GM21786 (cell line): ENCODE data around the gene NDUFAF4.

Experiments used
- ATAC-seq: cut with Tn5 transposase; IDR thresholded peaks from one replicate; pipeline ENCODE4 v1.9.1; 2021; ENCODE audit not compliant: unreplicated experiment

Gene NDUFAF4

DNA sequence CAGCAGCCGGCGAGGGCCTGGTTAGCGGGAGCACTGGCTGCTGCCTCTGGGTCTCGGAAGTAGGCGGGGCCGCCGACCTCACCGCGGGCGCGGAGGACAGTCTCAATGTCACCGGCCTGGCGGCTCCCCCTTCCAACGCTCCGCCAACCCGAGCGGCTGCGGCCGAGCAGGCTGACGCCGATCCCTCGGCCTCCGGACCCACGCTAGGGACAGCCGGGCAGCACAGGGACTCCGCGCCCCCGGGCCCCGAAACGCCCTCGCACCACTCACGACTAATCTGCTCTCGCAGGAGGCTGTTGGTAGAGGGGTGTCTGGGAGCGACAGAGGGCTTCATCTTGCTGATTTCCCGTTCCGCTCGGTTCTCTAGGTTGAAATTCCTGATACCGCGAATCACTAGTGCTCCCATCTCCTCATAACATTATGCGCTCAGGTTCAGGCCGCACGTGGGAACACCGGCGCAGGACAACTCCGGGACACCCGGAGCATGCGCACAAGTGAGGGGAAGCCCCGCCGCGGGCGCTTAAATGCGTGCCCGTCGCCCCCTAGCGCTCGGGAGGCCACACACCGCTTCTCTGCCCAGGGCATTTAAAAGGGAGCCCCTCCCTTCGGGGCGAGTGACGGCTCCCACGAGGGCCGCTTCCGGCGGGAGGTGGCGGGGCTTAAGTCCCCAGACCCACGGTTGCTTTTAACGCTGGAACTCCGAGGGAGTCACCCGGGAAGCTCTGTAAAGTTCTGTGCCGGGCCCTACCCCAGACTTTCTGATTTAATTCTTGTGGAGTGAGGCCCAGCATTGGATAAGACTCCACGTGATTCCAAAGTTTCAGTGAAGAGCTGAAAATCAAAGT is at the start of gene NDUFAF4:
TSS of gene NDUFAF4 (minus strand) at position 496 of the 845 bp plus-strand sequence. CDS start at position 406, 90 bp downstream.
- ATAC-seq = peak; percentile 90

DNA sequence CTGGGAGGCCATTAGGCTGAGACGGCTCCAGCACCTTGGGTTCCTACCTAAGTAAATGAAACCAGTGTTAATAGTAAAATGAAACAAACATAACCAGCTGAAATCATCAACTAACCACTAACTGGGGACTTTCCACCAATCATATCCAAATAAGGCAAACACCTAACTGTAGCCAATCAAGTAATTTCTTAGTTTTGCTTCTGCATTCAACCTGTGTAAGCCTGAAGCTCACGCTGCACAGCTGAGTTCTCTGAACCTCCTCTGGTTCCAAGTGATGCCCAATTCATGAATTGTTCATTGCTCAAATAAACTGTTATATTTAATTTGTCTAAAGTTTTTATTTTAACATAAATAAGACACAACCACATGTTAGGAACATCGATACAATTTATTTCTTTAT is 49.4 kb upstream of the NDUFAF4 start:
- peak; percentile 96 for ATAC-seq

DNA sequence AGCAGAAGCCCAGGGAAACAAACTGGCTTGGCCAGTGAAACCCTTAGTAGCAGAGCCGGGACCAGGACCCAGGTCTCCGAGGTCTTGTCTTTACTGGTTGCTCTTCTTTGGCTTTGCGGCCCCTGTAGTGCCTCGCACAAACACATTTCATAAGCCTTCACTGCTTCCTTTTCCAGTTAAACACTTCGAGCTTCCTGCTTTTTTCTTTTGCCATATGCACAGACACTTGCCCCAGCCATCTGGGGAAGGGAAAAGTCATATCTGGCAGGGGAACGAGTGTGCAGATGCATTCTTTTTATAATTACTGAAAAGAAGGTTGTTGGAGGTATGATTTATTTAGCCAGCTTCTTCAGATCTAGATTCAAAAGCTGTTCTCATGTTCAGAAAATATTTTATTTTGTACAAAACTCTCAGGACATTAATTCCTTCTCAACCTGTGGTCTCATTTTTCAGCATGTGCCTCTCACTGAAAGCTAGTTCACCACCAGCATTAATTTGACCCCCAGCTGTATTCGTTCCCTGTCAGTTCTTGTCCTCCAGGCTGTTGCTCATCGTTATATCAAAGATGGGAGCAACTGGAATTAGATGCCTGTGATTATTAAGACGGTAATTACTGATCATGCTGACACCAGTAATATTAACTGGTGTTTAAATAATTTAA is 46.0 kb upstream of the NDUFAF4 start:
- no peak for ATAC-seq

DNA sequence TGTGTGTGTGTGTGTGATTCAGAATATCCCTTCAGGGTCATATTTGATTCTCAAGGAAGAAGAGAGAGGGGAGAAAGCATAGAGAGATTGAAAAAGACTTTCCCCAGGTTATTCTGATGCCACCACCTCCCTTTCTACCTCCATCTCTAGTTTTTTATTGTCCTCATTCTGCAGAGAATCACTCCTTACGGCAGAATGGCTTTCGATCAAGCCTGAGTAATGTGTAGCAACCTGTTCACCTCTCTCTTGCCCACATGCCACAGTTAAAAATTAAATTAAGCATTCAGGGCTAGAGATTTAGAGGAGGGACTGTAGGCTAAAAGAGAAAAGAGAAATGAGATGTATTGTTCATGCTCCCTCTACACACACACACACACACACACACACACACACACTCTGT is 45.0 kb upstream of the NDUFAF4 start:
- no peak for ATAC-seq

DNA sequence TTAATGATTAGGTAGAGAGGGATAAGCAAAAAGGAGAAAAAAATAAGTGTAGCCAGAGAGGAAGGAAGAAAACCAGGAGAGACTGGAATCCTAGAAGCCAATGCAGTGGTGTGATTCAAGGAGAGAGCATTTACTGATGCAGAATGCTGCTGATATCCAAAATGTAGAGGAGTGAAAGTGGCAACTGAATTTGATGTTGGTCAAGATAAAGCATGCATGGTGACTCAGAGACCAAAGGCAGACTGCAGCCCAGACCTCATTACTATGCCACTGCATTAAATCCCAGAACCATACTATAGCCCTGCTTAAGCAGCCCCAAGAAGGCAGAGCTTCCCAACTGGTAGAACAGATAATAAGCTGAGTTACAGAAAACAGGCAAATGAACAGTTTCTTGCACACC is 42.6 kb upstream of the NDUFAF4 start:
- no peak for ATAC-seq

DNA sequence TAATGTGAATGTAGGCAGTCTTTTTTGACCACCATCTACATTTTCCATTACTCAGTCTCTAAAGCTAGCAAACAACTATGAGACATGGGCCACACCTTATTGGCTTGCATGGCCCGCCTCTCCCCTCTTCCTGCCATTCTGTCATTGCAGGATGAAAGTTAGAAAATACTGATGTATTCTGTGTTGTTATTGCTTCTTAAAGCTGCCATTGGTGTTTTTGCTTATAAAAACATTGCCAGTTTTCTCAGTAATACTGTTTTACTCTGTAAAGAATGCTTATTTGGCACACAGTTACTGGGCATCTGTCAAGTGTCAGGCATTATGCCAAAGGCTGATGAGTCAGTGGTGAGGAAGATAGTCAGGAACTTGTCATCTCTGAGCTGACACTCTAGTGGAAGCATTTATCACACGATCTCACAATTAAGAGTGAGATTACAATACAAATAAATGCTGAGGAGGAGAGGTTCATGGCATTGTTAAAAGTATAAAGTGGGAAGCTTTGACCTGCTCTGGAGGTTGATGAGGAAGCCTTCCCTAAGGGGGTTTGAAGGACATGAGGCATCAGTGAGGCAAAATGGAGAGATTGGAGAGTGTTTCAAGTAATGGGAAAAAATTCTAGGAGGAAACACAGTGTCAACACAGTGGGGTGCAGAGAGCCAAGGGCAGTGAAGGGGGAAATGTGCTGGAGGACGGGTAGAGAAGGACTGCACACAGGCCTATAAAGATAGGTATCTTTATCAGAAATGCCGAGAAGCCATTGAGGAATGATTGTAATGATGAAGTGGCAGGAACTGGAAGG is 41.5 kb upstream of the NDUFAF4 start:
- ATAC-seq = no peak

DNA sequence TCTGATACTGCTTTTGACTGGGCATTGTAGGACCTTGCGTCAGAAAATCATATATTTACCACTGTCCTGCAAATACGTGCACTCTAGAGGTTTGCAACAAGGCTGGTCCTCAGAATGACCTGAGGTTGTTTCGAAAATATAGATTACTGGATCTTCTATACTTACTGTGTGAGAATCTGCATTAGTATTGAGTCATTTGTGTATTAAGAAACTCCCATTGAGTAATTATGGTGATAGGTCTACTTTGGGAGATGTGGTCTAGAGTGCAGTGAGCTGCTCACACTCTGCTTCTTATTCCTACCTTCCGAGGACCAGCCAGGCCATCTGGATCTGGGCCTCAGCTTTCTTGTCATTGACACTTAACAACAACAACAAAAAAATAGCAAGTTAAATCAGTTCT is 36.4 kb upstream of the NDUFAF4 start:
- ATAC-seq = no peak

DNA sequence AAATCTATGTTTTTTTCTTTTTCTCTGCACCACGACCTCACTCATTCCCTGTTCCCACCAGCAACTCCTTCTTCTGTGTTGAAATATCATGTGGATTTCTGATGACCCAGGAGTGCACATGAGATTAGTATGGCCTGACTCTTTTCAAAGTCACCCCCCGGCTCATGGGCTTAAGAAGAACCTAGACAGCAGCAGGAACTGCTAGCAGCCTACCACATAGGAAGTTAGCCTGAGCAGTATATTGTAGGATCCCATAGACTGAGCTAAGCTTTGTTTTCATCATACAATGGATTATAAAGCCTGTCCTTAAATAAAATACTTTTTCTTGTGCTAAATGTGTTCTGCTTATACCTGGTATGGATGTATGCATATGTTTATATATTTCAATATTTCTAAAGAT is 33.5 kb upstream of the NDUFAF4 start:
- ATAC-seq = no peak

DNA sequence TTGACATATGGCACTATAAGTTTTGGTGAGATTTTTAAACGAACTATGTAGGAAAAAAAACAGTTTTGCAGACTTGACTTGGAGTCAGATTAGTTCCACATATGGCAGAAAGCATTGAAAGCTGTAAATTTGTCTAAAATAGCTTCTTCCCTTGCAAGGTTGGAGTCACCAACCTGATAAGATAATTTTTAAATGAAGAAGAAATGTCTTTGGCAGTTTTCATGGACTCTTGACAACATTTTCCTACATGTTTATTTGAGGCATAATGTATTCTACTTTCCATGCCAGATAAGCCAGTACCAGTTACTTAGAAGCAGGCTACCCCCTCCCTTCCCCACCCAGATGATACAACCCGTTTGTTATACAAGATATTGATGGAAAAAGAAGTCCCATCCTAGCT is 32.0 kb upstream of the NDUFAF4 start:
- no peak for ATAC-seq

DNA sequence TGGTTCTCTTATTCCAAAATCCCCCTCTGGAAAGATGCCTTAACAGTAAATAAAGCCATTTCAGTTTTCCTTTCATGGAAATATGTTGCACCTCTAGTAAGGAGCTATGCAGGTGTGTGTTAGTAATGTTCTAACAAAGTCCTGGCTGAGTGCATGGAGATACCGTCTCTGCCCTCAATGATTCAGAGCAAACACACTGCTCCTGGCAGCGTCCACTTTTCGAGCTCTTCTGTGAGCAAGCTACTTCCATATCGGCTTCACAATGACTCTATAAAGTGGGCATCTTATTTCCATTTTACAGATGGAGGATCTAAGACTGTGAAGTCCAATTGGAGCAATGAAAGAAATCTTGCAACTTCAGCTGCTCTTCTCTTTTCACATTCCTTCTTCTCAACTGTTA is 30.0 kb upstream of the NDUFAF4 start:
- no peak for ATAC-seq

DNA sequence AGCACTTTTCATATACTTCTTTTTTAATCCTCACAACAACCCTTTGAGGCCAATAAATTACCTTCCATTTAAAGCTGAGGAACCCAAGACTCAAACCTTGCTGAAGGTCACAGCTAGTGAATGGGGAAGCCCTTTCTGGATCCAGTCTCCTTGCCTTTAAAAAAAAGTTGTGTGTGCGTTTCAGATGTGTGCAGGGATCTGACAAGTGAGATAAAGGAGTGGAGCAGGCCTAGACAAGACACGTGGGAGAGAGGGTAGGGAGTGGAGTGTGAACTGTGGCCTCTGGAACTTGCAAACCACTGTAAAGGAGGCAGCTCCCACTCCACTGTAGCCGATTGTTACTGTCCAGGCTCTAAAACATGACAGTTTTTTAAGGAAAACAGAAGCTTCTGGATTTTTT is 28.7 kb upstream of the NDUFAF4 start:
- no peak for ATAC-seq

DNA sequence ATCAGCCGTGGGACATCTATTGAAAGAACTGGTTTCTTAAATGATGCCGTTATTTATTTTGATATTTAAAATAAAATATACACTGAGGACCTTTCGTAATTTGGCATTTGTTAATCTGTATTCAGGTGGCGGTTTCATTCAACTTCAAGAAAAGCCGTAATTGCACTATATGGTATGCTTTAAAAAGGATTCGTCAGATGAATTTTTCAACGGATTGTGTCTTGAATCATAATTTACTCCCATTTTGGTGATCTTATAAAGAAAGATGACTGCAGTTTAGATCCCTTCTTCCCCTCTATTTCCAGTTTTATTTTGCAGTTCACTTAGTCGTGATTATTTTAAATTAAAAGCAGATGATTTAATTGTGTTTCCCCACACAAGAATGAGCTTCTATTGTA is 27.6 kb upstream of the NDUFAF4 start:
- ATAC-seq = no peak

DNA sequence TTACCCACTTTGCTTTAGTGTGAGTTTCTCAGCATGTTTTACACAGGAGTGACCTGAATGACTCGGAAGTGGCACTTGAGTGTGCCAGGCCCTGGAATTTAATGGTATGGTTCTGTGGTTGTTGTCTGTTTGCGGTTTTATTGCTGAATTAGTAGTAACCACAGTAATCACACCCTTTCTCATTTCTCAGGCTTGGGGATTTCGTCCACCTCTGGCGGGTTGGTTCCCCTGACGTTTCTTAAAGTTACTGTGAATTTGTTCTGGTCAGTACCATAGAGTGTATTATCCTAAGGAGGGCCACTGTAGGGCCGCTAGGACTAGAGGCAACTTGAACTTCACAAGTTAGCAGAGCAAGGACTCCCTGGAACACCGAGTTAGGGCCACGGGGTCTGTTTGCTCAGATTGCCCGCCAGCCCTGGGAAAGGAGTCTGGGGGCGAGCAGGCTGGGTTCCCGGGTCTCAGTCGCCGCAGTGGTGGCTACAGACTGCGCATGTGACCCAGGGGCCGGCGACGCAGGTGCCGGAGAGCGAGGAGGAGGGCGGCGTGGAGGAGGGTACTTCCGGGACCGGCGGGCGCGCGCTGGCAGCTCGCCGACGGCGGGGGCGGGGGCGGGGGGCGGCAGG is 26.3 kb upstream of the NDUFAF4 start:
- ATAC-seq = peak; percentile 75

DNA sequence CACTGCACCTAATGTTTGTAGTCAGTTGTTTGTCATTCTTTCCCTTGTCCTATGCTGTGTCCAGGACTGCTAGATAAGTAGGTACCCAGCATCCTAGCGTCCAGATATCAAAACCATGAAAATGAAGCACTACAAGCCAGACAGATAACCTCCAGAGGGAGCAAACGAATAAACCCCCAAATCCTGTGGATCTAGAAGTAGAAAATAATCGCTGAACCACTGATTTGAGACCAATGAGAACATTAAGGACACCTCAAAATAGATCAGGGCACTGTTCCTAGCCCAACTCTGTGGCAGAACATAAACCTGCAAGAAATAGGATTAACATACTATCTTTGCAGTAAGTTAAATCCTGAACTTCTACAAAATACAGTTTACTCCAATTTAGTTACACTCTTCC is 25.7 kb upstream of the NDUFAF4 start:
- ATAC-seq = no peak

DNA sequence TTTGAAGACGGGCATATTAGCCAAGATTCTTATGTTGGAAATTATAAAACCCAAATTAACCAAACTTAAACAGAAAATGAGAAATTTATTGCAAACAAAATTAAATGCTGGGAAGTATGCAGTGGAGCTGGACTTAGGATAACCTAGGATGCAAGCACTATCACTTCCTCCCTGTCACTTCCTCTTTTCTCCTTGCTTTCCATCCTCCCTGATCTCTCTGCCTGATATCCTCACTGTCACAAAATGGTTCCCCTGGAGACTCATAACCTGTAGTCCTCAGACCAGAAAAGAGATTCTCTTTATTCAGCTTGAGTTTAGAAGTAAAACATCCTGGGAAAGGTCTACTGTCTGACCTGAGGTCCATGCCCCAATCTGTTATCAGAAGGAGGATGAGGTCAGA is 19.4 kb upstream of the NDUFAF4 start:
- ATAC-seq = no peak

DNA sequence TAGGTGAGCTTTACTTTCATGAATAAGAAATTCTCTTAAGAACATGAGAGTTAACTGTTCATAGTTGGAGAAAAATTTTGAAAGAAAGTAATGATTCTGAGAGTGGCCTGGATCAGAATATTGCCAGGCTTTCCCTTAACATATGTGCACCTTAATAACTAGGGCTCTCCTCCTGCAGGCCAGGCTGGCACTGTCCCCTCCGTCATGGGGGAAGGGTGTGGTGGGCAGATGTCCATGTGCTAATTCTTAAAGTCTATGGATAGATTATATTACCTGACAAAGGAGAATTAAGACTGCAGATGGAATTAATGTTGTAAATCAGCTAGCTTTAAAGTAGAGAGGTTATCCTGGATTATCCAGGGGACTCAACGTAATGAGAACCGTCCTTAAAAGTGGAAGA is 15.9 kb upstream of the NDUFAF4 start:
- no peak for ATAC-seq

DNA sequence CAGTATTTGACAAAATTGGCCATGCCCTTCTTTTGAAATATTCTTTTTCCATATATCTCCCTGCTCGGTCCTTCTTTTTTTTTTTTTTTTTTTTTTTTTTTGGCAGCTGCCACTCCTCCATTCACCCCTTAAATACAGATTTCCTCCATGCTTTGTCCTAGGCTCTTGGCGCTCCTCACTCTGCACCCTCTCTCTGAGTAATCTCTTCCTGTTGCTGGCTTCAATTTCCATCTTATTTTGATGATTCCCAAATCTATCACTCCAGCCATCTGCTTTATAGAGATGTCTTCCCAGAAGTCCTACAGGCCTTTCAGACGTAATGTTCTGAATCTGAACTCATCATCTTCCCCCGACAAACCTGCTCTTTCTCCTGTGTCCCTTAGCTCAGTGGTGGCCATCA is 14.1 kb upstream of the NDUFAF4 start:
- ATAC-seq = no peak

DNA sequence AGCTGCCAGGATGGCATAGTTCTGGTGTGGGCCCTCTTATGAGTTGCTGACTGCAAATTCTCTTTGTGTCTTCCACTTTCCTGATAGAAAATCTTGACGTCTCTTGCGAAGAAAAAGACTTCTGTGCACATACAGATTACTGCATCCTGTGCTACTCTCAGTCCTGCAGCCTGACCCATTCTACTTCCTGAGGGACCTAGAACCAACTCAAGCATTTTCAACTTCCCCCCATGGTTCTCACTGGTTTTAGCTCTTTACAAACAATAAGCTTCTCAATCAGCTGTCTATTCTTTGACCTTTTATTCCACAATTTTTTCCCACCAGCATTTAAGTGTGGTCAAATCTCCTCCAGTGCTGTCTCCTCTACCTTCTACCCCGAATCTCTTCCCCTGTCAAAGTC is 13.5 kb upstream of the NDUFAF4 start:
- ATAC-seq = no peak

DNA sequence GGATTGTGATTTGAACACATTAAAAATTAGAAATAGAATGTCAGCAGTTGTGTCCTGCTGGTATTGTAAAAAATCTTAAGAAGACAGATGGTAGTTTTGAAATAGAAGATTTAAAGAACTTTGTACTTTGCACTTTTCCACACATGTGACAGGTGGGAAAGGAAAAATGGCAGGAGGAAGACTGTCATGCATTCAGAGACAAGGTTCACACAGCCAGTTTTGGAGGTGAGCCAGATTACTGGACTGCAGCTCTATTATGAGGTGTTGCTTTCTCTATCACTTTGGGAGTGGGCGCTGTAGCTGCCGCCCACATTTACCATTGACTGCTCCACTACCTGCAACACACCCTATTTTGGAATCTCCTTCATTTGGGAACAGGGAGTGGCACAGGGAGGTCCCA is 12.1 kb upstream of the NDUFAF4 start:
- no peak for ATAC-seq

DNA sequence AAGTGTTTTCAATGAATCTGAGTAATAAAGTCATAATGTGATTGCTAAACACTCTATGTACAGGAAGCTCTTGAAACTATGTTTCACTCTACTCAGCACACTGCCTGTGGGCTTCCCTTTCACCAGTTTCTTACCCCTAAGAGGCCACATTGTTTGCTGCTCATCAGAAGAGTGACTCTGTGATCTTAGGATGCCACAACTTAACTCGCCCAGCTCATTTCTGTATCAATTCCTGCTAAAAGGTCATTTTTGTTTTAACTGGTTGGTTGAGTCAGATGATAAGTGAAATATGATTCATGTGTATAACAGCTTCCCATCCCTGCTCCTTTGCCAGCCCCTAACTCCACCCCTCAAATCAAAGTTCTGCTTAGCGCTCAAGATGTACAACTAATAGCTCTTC is 9.8 kb upstream of the NDUFAF4 start:
- peak; percentile 96 for ATAC-seq

DNA sequence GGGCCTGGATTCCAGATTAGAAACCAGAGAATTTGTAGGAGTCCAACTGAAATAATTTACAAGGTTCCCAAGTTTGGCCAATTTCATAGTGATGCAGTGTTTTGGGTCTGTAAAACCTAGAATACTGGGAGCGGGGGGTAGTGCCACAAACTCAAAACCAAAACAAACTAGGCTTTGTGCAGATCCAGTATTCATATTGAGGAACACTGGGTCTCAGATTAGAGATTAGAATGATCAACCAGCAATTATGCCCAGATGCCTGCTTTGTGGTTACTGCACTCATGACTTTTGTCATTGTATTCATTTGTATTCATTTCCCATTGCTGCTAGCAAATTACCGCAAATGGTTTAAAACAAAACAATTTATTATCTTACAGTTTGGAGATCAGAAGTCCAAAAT is 3.2 kb upstream of the NDUFAF4 start:
- no peak for ATAC-seq
